Measurements from ENCODE around the gene SMR3A. TPM values are rescaled to one million over a fixed set of nuclear protein-coding genes. Genes with fewer than 3 reads are reported as not detected.

Gene SMR3A
- not detected for total RNA-seq

DNA sequence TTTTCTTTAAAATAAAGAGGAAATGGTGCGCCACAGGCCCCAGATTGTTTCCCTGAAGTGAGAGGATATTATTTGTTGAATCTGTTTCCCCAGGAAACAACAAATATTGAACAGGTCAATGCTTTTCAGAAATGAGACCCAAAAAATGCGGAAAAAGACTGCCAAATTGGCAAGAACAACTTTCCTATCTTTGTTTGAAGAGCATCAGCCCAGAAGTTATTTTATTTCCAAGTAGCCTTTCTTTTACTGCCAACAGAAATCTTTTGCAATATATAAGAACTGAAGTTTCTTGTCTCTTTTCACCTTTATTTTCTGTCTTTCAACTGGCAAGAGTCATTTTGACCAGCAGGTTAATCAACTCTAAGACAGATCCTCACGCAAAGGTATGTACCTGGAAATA is at the start of gene SMR3A:
TSS of gene SMR3A (plus strand) at position 301 of the 400 bp plus-strand sequence. CDS start 1,356 bp downstream, outside the sequence.
- DNase-seq = no peak

- no peak for DNase-seq
These were observed 46.8 kb upstream of the SMR3A start for GRCh38 chr4:70313736-70314135.

- no peak for DNase-seq
These were observed 44.6 kb upstream of the SMR3A start for GRCh38 chr4:70315928-70316327.

DNA sequence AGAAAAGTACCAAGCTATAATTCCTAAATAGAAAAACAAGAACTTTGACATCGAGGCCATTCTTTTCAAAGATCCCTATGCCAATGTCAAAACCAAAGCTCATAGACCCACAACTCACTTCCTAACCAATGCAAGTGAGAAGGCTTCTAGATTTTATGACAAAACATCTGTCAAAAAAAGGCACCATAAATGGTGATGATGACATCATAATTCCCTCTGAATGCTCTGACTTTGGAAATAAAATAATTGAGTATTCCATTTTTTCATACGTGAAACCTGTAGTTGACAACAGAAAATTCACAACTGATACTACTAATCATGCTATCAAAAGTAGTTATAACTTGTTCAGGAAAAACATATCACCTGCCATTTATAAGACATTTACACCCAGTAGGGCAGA is 34.5 kb upstream of the SMR3A start:
- DNase-seq = no peak

DNA sequence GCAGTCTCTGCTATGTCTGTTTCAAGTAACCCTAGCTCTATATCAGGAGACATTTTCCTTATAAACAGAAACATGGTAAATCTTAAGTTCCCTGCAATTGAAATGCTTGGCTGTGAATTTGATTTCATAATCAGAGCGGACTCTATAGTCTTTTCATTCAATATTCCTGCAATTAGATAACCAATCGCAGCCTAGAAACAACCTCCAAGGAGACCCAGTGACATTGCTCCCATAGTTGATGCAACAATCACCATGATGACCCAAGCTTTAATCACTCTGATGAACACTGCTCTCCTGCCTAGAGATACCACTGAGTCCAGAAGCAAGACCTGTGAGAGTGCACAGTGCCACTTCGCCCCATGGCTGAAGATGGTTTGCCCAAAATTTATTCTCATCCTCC is 25.9 kb upstream of the SMR3A start, which contains the start of gene CABS1:
TSS of gene CABS1 (plus strand) at position 301 of the 400 bp plus-strand sequence. CDS start at position 360, 59 bp downstream.
- no peak for DNase-seq

DNA sequence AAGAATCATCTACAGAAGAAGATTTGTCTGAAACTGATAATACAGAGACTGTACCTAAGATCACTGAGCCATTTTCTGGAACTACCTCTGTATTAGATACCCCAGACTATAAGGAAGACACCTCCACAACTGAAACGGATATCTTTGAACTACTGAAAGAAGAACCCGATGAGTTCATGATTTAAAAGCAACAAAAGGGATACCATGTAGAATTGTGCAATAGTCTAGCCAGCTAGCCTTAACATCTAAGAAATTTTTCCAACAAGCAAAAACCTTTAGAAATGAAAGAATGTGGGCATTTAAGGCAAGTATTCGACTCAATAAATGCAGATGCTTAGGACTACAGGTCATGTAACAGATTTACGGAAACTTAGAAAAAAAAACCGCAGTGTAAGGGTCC is 24.5 kb upstream of the SMR3A start:
- no peak for DNase-seq

GRCh38 chr4:70337886-70338420 is 22.6 kb upstream of the SMR3A start:
- DNase-seq = no peak

GRCh38 chr4:70356185-70356584 is 4.4 kb upstream of the SMR3A start:
- DNase-seq = no peak

DNA sequence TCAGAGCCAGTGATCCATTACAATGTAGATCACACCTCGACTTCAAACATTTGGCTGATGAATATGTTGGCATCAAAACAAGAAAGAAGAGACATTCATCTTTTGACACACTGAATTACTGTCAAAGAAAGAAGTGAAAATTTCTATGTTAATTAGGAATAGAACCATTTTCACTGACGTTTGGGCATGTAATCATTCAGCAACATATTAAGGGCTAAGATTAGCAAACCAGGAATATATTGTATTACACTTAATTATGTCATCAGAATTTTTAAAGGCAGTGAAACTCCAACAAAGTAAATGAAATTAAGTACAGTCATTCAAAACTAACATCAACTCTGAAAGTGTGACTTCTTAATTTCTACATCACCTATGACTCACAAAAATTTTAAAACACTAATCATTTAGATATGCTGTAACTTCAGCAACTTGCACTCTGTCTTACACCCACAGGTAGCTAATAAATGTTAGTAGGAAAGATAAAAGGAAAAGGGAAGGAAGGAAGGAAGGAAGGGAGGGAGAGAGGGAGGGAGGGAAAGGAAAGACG is 1.4 kb upstream of the SMR3A start:
- no peak for DNase-seq

DNA sequence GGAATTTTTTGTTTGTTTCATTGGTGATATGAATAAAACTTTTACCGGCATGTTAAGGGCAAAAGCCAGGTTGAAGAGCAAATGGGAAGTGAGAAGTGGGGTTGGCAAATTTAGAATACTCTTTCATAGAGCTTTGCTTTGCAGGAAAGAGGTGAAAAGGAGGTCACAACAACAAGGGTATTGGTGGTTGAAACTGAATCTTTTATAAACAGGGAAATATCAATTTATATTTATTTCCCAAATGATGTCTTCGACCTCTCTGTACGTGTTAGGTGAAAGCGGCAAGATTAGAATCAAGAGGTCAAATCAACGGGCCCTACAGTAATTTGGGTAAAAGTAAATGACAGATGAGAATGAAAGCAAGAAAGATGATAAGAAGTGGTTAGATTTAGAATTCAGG is 3.4 kb downstream of the SMR3A start:
- no peak for DNase-seq

- DNase-seq = peak; percentile 34
These were observed 4.9 kb downstream of the SMR3A start for GRCh38 chr4:70365479-70365878.

GRCh38 chr4:70367813-70368212 is 7.3 kb downstream of the SMR3A start:
- DNase-seq = no peak

- no peak for DNase-seq
These were observed 11.4 kb downstream of the SMR3A start for GRCh38 chr4:70371987-70372386.

GRCh38 chr4:70372760-70373159 is 12.2 kb downstream of the SMR3A start:
- no peak for DNase-seq

DNA sequence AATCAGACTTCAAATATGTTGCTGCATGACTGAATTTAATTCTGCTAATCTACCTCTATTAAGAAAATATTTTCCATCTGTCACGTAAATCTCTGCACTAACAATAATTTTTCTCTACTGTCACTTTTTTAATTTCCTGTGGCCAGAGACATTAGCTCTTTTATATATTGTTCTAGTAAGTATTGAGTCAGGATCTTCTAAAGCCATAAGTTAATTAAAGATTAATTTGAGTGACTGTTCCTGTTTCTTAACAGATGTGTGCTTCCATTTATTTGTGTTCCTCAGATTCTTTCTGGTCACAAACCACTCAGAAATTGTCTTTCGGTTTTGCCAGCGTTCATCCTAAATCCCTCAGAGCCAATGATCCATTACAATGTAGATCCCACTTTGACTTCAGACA is 20.0 kb downstream of the SMR3A start:
- DNase-seq = no peak

DNA sequence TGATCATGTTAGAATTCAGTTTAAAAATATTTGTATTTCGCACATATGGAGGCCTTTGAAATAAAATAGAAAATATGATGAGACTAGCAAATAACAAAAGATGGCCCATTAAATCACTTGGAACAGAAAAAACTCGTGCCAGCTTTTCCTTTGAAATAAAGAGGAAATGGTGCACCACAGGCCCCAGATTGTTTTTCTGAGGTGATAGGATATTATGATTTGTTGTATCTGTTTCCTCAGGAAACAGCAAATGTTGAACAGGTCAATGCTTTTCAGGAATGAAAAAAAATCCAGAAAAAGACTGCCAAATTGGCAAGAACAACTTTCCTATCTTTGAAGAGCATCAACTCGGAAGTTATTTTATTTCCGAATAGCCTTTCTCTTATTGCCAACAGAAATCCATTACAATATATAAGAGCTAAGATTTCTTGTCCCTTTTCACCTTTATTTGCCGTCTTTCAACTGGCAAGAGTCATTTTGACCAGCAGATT is 22.2 kb downstream of the SMR3A start, which contains the start of gene SMR3B:
TSS of gene SMR3B (plus strand) at position 441 of the 491 bp plus-strand sequence. CDS start 1,380 bp downstream, outside the sequence.
- no peak for DNase-seq

GRCh38 chr4:70392057-70392776 is 31.7 kb downstream of the SMR3A start:
- DNase-seq = no peak

DNA sequence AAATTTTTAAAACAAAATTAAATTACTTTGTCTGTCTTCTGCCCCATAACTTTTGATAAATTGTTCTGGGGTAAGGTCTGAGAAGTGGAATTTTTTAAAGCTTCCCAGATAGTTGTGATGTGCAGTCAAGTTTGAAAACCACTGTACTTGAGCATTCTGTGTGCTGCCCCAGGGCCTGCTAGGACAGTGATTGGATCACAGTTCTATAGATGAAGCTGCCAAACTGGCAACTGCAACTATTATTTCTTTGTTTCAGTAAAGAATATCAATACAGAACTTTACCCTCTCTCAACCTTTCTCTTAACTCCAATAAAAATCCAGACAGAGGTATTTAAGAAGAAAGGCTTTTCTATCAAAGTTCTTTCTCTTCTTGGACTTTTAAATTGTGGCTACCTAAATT is 37.0 kb downstream of the SMR3A start, which contains the start of gene OPRPN:
TSS of gene OPRPN (plus strand) at position 361 of the 400 bp plus-strand sequence. CDS start 1,346 bp downstream, outside the sequence.
- DNase-seq = no peak

DNA sequence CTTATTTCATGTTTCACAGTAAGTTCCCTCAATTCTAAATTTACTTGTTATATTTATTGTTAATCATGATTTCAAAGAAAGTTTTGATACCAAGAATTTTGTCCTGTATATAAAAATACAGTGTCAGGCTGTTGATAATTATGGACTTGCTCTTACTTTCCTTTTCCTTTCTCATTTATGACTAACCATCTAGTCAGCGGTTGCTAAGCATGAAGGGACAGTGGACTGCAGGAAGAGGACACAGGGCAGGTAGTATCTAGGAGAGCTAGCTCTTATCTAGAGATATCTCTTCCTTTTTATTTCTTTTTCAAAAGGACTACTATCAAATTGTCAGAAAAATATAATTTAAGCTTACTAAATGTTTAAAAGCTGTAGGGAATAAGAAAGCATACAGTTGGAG is 38.8 kb downstream of the SMR3A start:
- DNase-seq = no peak

GRCh38 chr4:70402762-70403161 is 42.2 kb downstream of the SMR3A start:
- no peak for DNase-seq

- no peak for DNase-seq
These were observed 45.2 kb downstream of the SMR3A start for GRCh38 chr4:70405765-70406164.

Measured in skin of body (tissue), 2 donors.